ENCODE data around the gene METTL23.

GRCh38 chr17:76721463-76721862 is 5.2 kb upstream of the METTL23 start:
- TF ChIP-seq CTCF (IDR thresholded peaks at IDR 0.05) (no peak), POLR2A (IDR thresholded peaks at IDR 0.05) (no peak)

All from Peyer's patch (tissue), 4 donors.